H9 (cell line): ENCODE results near the gene UNC93A. TPM values are rescaled to one million over a fixed set of nuclear protein-coding genes. Genes with fewer than 3 reads are reported as not detected.

Experiments used
- DNase-seq: peaks from one replicate; pipeline ENCODE4 v3.0.0-alpha.2; 2017
- H2AFZ ChIP-seq: one replicate; pipeline ENCODE4 v1.6.1; 2013; ENCODE audit warnings: mild to moderate bottlenecking, low read length, control low read depth, moderate library complexity
- H2AK5ac ChIP-seq: 2 replicates; pipeline ENCODE4 v1.6.1; 2013; ENCODE audit warnings: low read length, control low read depth, mixed read lengths; ENCODE audit not compliant: insufficient read length
- H2BK120ac ChIP-seq: one replicate; pipeline ENCODE4 v1.6.1; 2013; ENCODE audit warnings: low read depth, mild to moderate bottlenecking, low read length, control low read depth, inconsistent platforms; ENCODE audit not compliant: poor library complexity, severe bottlenecking
- H2BK12ac ChIP-seq: 2 replicates; pipeline ENCODE4 v1.6.1; 2013; ENCODE audit warnings: low read length, control low read depth, mixed read lengths, low read depth; ENCODE audit not compliant: insufficient read length
- H2BK15ac ChIP-seq: 2 replicates; pipeline ENCODE4 v1.6.1; 2013; ENCODE audit warnings: low read depth, low read length, control low read depth
- H2BK20ac ChIP-seq: one replicate; pipeline ENCODE4 v1.6.1; 2013; ENCODE audit warnings: low read depth, mild to moderate bottlenecking, low read length, control low read depth, inconsistent platforms; ENCODE audit not compliant: poor library complexity, severe bottlenecking
- H2BK5ac ChIP-seq: 2 replicates; pipeline ENCODE4 v1.6.1; 2013; ENCODE audit warnings: low read length, control low read depth, mixed read lengths; ENCODE audit not compliant: insufficient read length
- H3K14ac ChIP-seq: 2 replicates; pipeline ENCODE4 v1.6.1; 2013; ENCODE audit warnings: low read length, control low read depth; ENCODE audit not compliant: insufficient read depth
- H3K18ac ChIP-seq: 2 replicates; pipeline ENCODE4 v1.6.1; 2013; ENCODE audit warnings: low read depth, mild to moderate bottlenecking, mixed read lengths, low read length, control low read depth; ENCODE audit not compliant: insufficient read length
- H3K23ac ChIP-seq: 2 replicates; pipeline ENCODE4 v1.6.1; 2013; ENCODE audit warnings: low read length, control low read depth, mixed read lengths, low read depth; ENCODE audit not compliant: insufficient read length
- H3K23me2 ChIP-seq: 2 replicates; pipeline ENCODE4 v1.6.1; 2013; ENCODE audit warnings: low read depth, mild to moderate bottlenecking, mixed read lengths, low read length, control low read depth; ENCODE audit not compliant: insufficient read length, poor library complexity, severe bottlenecking
- H3K27ac ChIP-seq: 2 replicates; pipeline ENCODE4 v1.5.1; 2013; ENCODE audit warnings: low read length, control low read depth, mixed read lengths, low read depth; ENCODE audit not compliant: insufficient read length
- H3K27me3 ChIP-seq: 2 replicates; pipeline ENCODE4 v1.6.1; 2013; ENCODE audit warnings: low read length, control low read depth, inconsistent platforms; ENCODE audit not compliant: insufficient read depth
- H3K4ac ChIP-seq: 2 replicates; pipeline ENCODE4 v1.6.1; 2013; ENCODE audit warnings: low read depth, mild to moderate bottlenecking, control low read depth, inconsistent platforms, low read length, moderate library complexity
- H3K4me1 ChIP-seq: 2 replicates; pipeline ENCODE4 v1.6.1; 2013; ENCODE audit warnings: low read length, control low read depth, inconsistent platforms; ENCODE audit not compliant: insufficient read depth
- H3K4me2 ChIP-seq: 2 replicates; pipeline ENCODE4 v1.6.1; 2013; ENCODE audit warnings: low read length, control low read depth, mixed read lengths; ENCODE audit not compliant: insufficient read length, insufficient read depth
- H3K56ac ChIP-seq: 2 replicates; pipeline ENCODE4 v1.6.1; 2013; ENCODE audit warnings: low read depth, mild to moderate bottlenecking, mixed read lengths, low read length, control low read depth; ENCODE audit not compliant: insufficient read length
- H3K79me1 ChIP-seq: 2 replicates; pipeline ENCODE4 v1.6.1; 2013; ENCODE audit warnings: low read depth, mild to moderate bottlenecking, moderate library complexity, low read length, control low read depth, inconsistent platforms; ENCODE audit not compliant: insufficient read depth, poor library complexity, severe bottlenecking
- H3K79me2 ChIP-seq: 2 replicates; pipeline ENCODE4 v1.6.1; 2013; ENCODE audit warnings: low read length, control low read depth, inconsistent platforms; ENCODE audit not compliant: insufficient read depth
- H3K9ac ChIP-seq: 2 replicates; pipeline ENCODE4 v1.6.1; 2013; ENCODE audit warnings: low read length, control low read depth, mixed read lengths; ENCODE audit not compliant: insufficient read length; ENCODE audit errors: extremely low read depth
- H3K9me3 ChIP-seq: one replicate; pipeline ENCODE4 v1.6.1; 2013; ENCODE audit warnings: low read depth, low read length, inconsistent platforms; ENCODE audit not compliant: control insufficient read depth
- H3T11ph ChIP-seq: one replicate; pipeline ENCODE4 v1.6.1; 2013; ENCODE audit warnings: mild to moderate bottlenecking, low read length, control low read depth, inconsistent platforms
- H4K20me1 ChIP-seq: one replicate; pipeline ENCODE4 v1.6.1; 2013; ENCODE audit not compliant: control insufficient read depth, insufficient read length, insufficient read depth
- H4K5ac ChIP-seq: 2 replicates; pipeline ENCODE4 v1.6.1; 2013; ENCODE audit warnings: low read depth, mild to moderate bottlenecking, mixed read lengths, low read length, control low read depth; ENCODE audit not compliant: insufficient read length
- H4K8ac ChIP-seq: replicated peaks from 2 replicates; pipeline ENCODE4 v1.6.1; 2013; ENCODE audit warnings: low read length, control low read depth, mixed read lengths, low read depth; ENCODE audit not compliant: insufficient read length
- H4K91ac ChIP-seq: 2 replicates; pipeline ENCODE4 v1.6.1; 2013; ENCODE audit warnings: low read depth, mild to moderate bottlenecking, moderate library complexity, mixed read lengths, low read length, control low read depth; ENCODE audit not compliant: insufficient read length
- H3K27ac Mint-ChIP-seq, 3 experiments: 2 replicates in 2 of 3; 3 replicates in 1 of 3; pipeline ENCODE4 v1.8.0; 2020 to 2021; ENCODE audit warnings: mixed read lengths in 3 of 3, mild to moderate bottlenecking in 1 of 3, moderate library complexity in 1 of 3
- H3K27me3 Mint-ChIP-seq: 2 replicates; pipeline ENCODE4 v1.8.0; 2021; ENCODE audit warnings: low read depth, mild to moderate bottlenecking, moderate library complexity, mixed read lengths
- H3K36me3 Mint-ChIP-seq, 3 experiments: 2 replicates in 2 of 3; 3 replicates in 1 of 3; pipeline ENCODE4 v1.8.0; 2020 to 2021; ENCODE audit warnings: low read depth in 3 of 3, mixed read lengths in 3 of 3; ENCODE audit not compliant: insufficient read depth in 1 of 3
- H3K4me1 Mint-ChIP-seq, 2 experiments: 2 replicates each; pipeline ENCODE4 v1.8.0; 2020; ENCODE audit warnings: mixed read lengths in 2 of 2
- H3K4me3 Mint-ChIP-seq, 2 experiments: 2 replicates in 1 of 2; 3 replicates in 1 of 2; pipeline ENCODE4 v1.8.0; 2020 to 2021; ENCODE audit warnings: mild to moderate bottlenecking in 2 of 2, mixed read lengths in 2 of 2, moderate library complexity in 1 of 2
- H3K9me3 Mint-ChIP-seq, 2 experiments: 2 replicates in 1 of 2; 3 replicates in 1 of 2; pipeline ENCODE4 v1.8.0; 2020; ENCODE audit warnings: mild to moderate bottlenecking in 2 of 2, mixed read lengths in 2 of 2, moderate library complexity in 1 of 2
- CTCF ChIP-seq: fragments of 200-600 bp; sonication (generic); conservative IDR thresholded peaks from 3 replicates; pipeline ENCODE4 v1.8.0; 2021; ENCODE audit warnings: antibody characterized with exemption, mild to moderate bottlenecking
- WGBS: extraction: QIAGEN DNeasy Blood & Tissue Kit; methylation state at CpG from one replicate; pipeline ENCODE4 v1.1.7; 2013; ENCODE audit warnings: missing lambda C conversion rate, low lambda C conversion rate, mixed read lengths; ENCODE audit not compliant: insufficient read length; ENCODE audit errors: extremely low coverage; 5-methylcytosine and 5-hydroxymethylcytosine counted together
- total RNA-seq: library from RNA; stranded (reverse); gene quantifications from 2 replicates; pipeline ENCODE4 v1.2.1, GENCODE V29; 2021

UNC93A gene
- total RNA-seq, 1 experiment from 2014 or later: 0.70 TPM

GRCh38 chr6:167299641-167300308 is 8.7 kb downstream of the UNC93A start:
- Histone ChIP-seq H3K27ac (no peak overlapping the region), H4K20me1 (no peaks in the 10 kb centered on the region), H3T11ph (no peak overlapping the region), H2BK15ac (no peak overlapping the region), H4K91ac (no peak overlapping the region), H2BK5ac (no peak overlapping the region), H3K9me3 (no peaks in the 10 kb centered on the region), H4K8ac (no peak overlapping the region), H3K4me1 (0 out of 2 replicates have a peak, but pooled peaks cover 2% of the 10 kb centered on the region), H3K23ac (no peak overlapping the region), H3K23me2 (no peaks in the 10 kb centered on the region), H2BK120ac (no peak overlapping the region), H3K9ac (no peak overlapping the region), H3K56ac (no peak overlapping the region), H2AFZ (no peak overlapping the region), H2BK20ac (no peak overlapping the region), H4K5ac (no peak overlapping the region), H3K4ac (no peak overlapping the region), H3K4me2 (no peak overlapping the region), H3K18ac (no peak overlapping the region), H3K79me1 (no peaks in the 10 kb centered on the region), H3K79me2 (no peaks in the 10 kb centered on the region), H3K27me3 (no peaks in the 10 kb centered on the region; the same call in 1 of the 2 replicates), H2BK12ac (no peak overlapping the region), H2AK5ac (no peak overlapping the region), H3K14ac (no peak overlapping the region)
- H3K27ac Mint-ChIP-seq: peak overlapping the region in 2 of 3 experiments; percentile 46 to 49; a peak in 2 of 7 replicates
- peaks cover 5 to 6% of the 10 kb centered on the region in 2 experiments; a peak in 3 of 5 replicates for H3K9me3 Mint-ChIP-seq
- H3K27me3 Mint-ChIP-seq: peaks cover 40% of the 10 kb centered on the region
- no peak for TF ChIP-seq CTCF
- peaks cover 3 to 7% (median 3%) of the 10 kb centered on the region in 3 experiments; a peak in 6 of 7 replicates for H3K36me3 Mint-ChIP-seq
- peak overlapping the region in 1 of 2 experiments; percentile 45; a peak in 1 of 5 replicates for H3K4me3 Mint-ChIP-seq
- WGBS: no CpG with 5 or more reads among the region's 16 CpGs
- no peak for DNase-seq
- peaks cover 14 to 36% of the 10 kb centered on the region in 2 experiments for H3K4me1 Mint-ChIP-seq
